ENCODE measurements around the gene GSTM2.

Gene GSTM2

GRCh38 chr1:109629372-109630030 is 38.4 kb upstream of the GSTM2 start:
- DNase-seq (ENCODE audit: low read depth) = no peak

- DNase-seq (ENCODE audit: low read depth) = no peak
These were observed 37.6 kb upstream of the GSTM2 start for GRCh38 chr1:109630081-109630897.

- no peak for DNase-seq (ENCODE audit: low read depth)
These were observed 36.9 kb upstream of the GSTM2 start for GRCh38 chr1:109630898-109631512.

GRCh38 chr1:109631513-109632505 is 36.0 kb upstream of the GSTM2 start:
- DNase-seq (ENCODE audit: low read depth) = no peak

- DNase-seq (ENCODE audit: low read depth) = no peak
These were observed 35.0 kb upstream of the GSTM2 start for GRCh38 chr1:109632671-109633346.

GRCh38 chr1:109634292-109634691 is 33.6 kb upstream of the GSTM2 start:
- no peak for DNase-seq (ENCODE audit: low read depth)

GRCh38 chr1:109634771-109635750 is 32.8 kb upstream of the GSTM2 start:
- no peak for DNase-seq (ENCODE audit: low read depth)

- DNase-seq (ENCODE audit: low read depth) = no peak
These were observed 32.0 kb upstream of the GSTM2 start for GRCh38 chr1:109635862-109636200.

GRCh38 chr1:109636201-109636952 is 31.5 kb upstream of the GSTM2 start:
- DNase-seq (ENCODE audit: low read depth) = no peak

- DNase-seq (ENCODE audit: low read depth) = no peak
These were observed 30.4 kb upstream of the GSTM2 start for GRCh38 chr1:109637446-109637845.

- DNase-seq (ENCODE audit: low read depth) = no peak
These were observed 28.6 kb upstream of the GSTM2 start for GRCh38 chr1:109639063-109639840.

- no peak for DNase-seq (ENCODE audit: low read depth)
These were observed 28.0 kb upstream of the GSTM2 start for GRCh38 chr1:109639841-109640184.

GRCh38 chr1:109640285-109640865 is 27.5 kb upstream of the GSTM2 start:
- no peak for DNase-seq (ENCODE audit: low read depth)

- DNase-seq (ENCODE audit: low read depth) = no peak
These were observed 26.6 kb upstream of the GSTM2 start for GRCh38 chr1:109641078-109641740.

- no peak for DNase-seq (ENCODE audit: low read depth)
These were observed 26.0 kb upstream of the GSTM2 start for GRCh38 chr1:109641861-109642260.

- no peak for DNase-seq (ENCODE audit: low read depth)
These were observed 25.2 kb upstream of the GSTM2 start for GRCh38 chr1:109642626-109643025.

GRCh38 chr1:109643385-109644230 is 24.2 kb upstream of the GSTM2 start:
- DNase-seq (ENCODE audit: low read depth) = no peak
